ENCODE measurements around the gene PDIA5. TPM values are rescaled to one million over a fixed set of nuclear protein-coding genes. Genes with fewer than 3 reads are reported as not detected.
A peak's percentile ranks its signal among the peaks of the same experiment; 100 is the strongest.

PDIA5 gene
- total RNA-seq, 1 experiment from 2014 or later, result 50.8 TPM

- ChIA-PET RAD21 (ENCODE audit: low non-redundant PET in 1 of 2, low total read pairs in 2 of 2, uncharacterized antibody in 2 of 2, unreplicated experiment in 2 of 2) (interaction anchor here in 1 of 2 experiments (1.1 kb wide), 1 partner anchor 8 kb away, joined by 3 read pairs; no protein-coding TSS in a partner anchor), CTCF (interaction anchor here (0.9 to 1.2 kb wide), 3 partner anchors 9 to 675 kb away, joined by 3 to 4 read pairs (median 3); no protein-coding TSS in a partner anchor), POLR2A (interaction anchor here (0.6 to 2.4 kb wide), 3 partner anchors 8 to 573 kb away, joined by 3 to 8 read pairs (median 3); partner anchors contain the start of gene HSPBAP1)
- Histone ChIP-seq H3K36me3 (ENCODE audit: control insufficient read depth in 1 of 2, insufficient read depth in 2 of 2, low read length in 2 of 2) (no peaks in the 10 kb centered on the region), H3K4me3 (replicated peaks in 1 of 2; ENCODE audit: low read depth in 1 of 2, low read length in 2 of 2) (peak overlapping the region; percentile 74 to 92), H2AFZ (ENCODE audit: low read depth, low read length, poor library complexity, severe bottlenecking) (no peak overlapping the region), H3K79me2 (ENCODE audit: insufficient read depth, low read length) (peaks cover 61% of the 10 kb centered on the region), H3K9me3 (ENCODE audit: control insufficient read depth in 1 of 2, insufficient read depth in 1 of 2, low read depth in 1 of 2, low read length in 2 of 2) (no peaks in the 10 kb centered on the region), H4K20me1 (ENCODE audit: insufficient read depth) (peaks cover 9% of the 10 kb centered on the region; the same call in 1 of the 2 replicates), H3K27me3 (ENCODE audit: insufficient read depth, low read length) (no peaks in the 10 kb centered on the region), H3K4me2 (ENCODE audit: low read length) (peak overlapping the region; percentile 87), H3K4me1 (ENCODE audit: control insufficient read depth in 1 of 2, insufficient read depth in 2 of 2, low read length in 2 of 2) (peaks cover 7 to 39% of the 10 kb centered on the region in 2 experiments; a peak in 3 of 4 replicates), H3K9ac (ENCODE audit: low read length) (peak overlapping the region; percentile 92), H3K27ac (ENCODE audit: low read depth, low read length) (peak overlapping the region; percentile 85), H3K9me2 (ENCODE audit: insufficient read depth) (no peaks in the 10 kb centered on the region)
- no TSS peak for BruUV-seq (replicated peaks)
- TF ChIP-seq FOSL1 (IDR thresholded peaks at IDR 0.05; ENCODE audit: low read depth) (no peak), POLR2A (IDR thresholded peaks at IDR 0.05; ENCODE audit: borderline replicate concordance, extremely low read depth, insufficient read depth, insufficient read length) (no peak), MAX (IDR thresholded peaks at IDR 0.05) (peak; percentile 30), JUND (IDR thresholded peaks at IDR 0.05) (no peak), ZFX (IDR thresholded peaks at IDR 0.05) (peak; percentile 25; the same call in 1 of the 2 replicates), ATF3 (IDR thresholded peaks at IDR 0.05) (no peak), EZH2 (IDR thresholded peaks at IDR 0.05) (no peak), YY1 (IDR thresholded peaks at IDR 0.05; ENCODE audit: extremely low read depth, insufficient replicate concordance, low read depth, low read length) (no peak), ZNF274 (IDR thresholded peaks at IDR 0.05; ENCODE audit: low read depth, low read length) (no peak), RAD21 (IDR thresholded peaks at IDR 0.05; ENCODE audit: low read depth) (no peak), ELF1 (IDR thresholded peaks at IDR 0.05; ENCODE audit: borderline replicate concordance, low read depth) (no peak), SRF (IDR thresholded peaks at IDR 0.05; ENCODE audit: low read depth) (no peak), SP1 (IDR thresholded peaks at IDR 0.05; ENCODE audit: low read depth) (peak; percentile 69), POLR2AphosphoS5 (IDR thresholded peaks at IDR 0.05; ENCODE audit: low read depth, low read length) (0 out of 2 replicates have a peak, but pooled peaks have one; percentile 20), ZBTB33 (IDR thresholded peaks at IDR 0.05; ENCODE audit: extremely low read depth, insufficient replicate concordance, low read length) (no peak), EZH2phosphoT487 (IDR thresholded peaks at IDR 0.05; ENCODE audit: borderline replicate concordance) (no peak)
- intact Hi-C loops (cut with micrococcal nuclease), result no loop called here
- DNase-seq (ENCODE audit: low read depth, low spot score) (peak; percentile 45), ATAC-seq (peak; percentile 52)
Measured at GRCh38 chr3:123067689-123068600, 1.1 kb downstream of the PDIA5 start.

Measured in HCT116 (cell line).